Activated CD4-positive, alpha-beta T cell treated with anti-CD3 and anti-CD28 coated beads for 1 hour (primary cell): Measurements from ENCODE around the gene DOCK6.

Experiments used
- DNase-seq: peaks from one replicate; pipeline ENCODE4 v3.0.0-alpha.2; 2020

Gene DOCK6

GRCh38 chr19:11273296-11273695 is 11.0 kb upstream of the DOCK6 start:
- DNase-seq = no peak

GRCh38 chr19:11269408-11269807 is 7.1 kb upstream of the DOCK6 start:
- no peak for DNase-seq

GRCh38 chr19:11268783-11269267 is 6.5 kb upstream of the DOCK6 start:
- no peak for DNase-seq

GRCh38 chr19:11267316-11268085 is 5.2 kb upstream of the DOCK6 start:
- DNase-seq = no peak

- no peak for DNase-seq
Measured at GRCh38 chr19:11265785-11266236, 3.5 kb upstream of the DOCK6 start.

GRCh38 chr19:11265177-11265784 is 3.0 kb upstream of the DOCK6 start:
- no peak for DNase-seq

- no peak for DNase-seq
Measured at GRCh38 chr19:11264452-11265176, 2.3 kb upstream of the DOCK6 start.

- DNase-seq = no peak
Measured at GRCh38 chr19:11263726-11264125, 1.4 kb upstream of the DOCK6 start.

GRCh38 chr19:11261431-11261970 is 823 bp downstream of the DOCK6 start:
- DNase-seq = no peak

GRCh38 chr19:11260996-11261395 is 1.3 kb downstream of the DOCK6 start:
- DNase-seq = no peak

GRCh38 chr19:11257846-11258380 is 4.4 kb downstream of the DOCK6 start:
- DNase-seq = no peak

- no peak for DNase-seq
Measured at GRCh38 chr19:11256189-11256588, 6.1 kb downstream of the DOCK6 start.

GRCh38 chr19:11254666-11255065 is 7.7 kb downstream of the DOCK6 start:
- no peak for DNase-seq

GRCh38 chr19:11252665-11253355 is 9.5 kb downstream of the DOCK6 start:
- no peak for DNase-seq

- DNase-seq = no peak
Measured at GRCh38 chr19:11251650-11252314, 10.5 kb downstream of the DOCK6 start.

GRCh38 chr19:11251217-11251616 is 11.1 kb downstream of the DOCK6 start:
- DNase-seq = no peak

- no peak for DNase-seq
Measured at GRCh38 chr19:11248852-11249251, 13.5 kb downstream of the DOCK6 start.

GRCh38 chr19:11247934-11248333 is 14.4 kb downstream of the DOCK6 start:
- DNase-seq = no peak

GRCh38 chr19:11247391-11247790 is 14.9 kb downstream of the DOCK6 start:
- DNase-seq = no peak

GRCh38 chr19:11246941-11247340 is 15.4 kb downstream of the DOCK6 start:
- DNase-seq = no peak

GRCh38 chr19:11244846-11245589 is 17.3 kb downstream of the DOCK6 start:
- DNase-seq = no peak
